ENCODE data around the gene TOR3A.

DNA sequence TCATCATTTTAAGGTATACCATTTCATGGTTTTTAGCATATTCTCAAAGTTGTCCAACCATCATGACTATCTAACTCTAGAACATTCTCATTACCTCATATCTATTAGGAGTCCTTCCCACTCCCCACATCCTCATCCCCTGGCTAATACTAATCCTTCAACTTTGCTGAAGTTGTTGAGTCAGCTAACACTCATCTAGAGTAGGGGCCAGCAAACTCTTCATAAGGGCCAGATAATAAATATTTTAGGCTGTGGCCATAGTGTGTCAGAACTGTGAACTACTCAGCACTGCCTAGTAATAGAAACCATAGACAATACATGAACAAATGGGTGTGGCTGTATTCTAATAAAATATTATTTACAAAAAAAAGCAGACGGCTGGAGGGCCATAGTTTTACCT, 43.0 kb downstream of the TOR3A start:
- TF ChIP-seq, protein P1, sequence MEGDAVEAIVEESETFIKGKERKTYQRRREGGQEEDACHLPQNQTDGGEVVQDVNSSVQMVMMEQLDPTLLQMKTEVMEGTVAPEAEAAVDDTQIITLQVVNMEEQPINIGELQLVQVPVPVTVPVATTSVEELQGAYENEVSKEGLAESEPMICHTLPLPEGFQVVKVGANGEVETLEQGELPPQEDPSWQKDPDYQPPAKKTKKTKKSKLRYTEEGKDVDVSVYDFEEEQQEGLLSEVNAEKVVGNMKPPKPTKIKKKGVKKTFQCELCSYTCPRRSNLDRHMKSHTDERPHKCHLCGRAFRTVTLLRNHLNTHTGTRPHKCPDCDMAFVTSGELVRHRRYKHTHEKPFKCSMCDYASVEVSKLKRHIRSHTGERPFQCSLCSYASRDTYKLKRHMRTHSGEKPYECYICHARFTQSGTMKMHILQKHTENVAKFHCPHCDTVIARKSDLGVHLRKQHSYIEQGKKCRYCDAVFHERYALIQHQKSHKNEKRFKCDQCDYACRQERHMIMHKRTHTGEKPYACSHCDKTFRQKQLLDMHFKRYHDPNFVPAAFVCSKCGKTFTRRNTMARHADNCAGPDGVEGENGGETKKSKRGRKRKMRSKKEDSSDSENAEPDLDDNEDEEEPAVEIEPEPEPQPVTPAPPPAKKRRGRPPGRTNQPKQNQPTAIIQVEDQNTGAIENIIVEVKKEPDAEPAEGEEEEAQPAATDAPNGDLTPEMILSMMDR (IDR thresholded peaks at IDR 0.05), result no peak
- TF ChIP-seq JUND (IDR thresholded peaks at IDR 0.05), result no peak
- TF ChIP-seq CHD2 (IDR thresholded peaks at IDR 0.05; ENCODE audit: low read length, partially characterized antibody), result no peak
- TF ChIP-seq RCOR1 (IDR thresholded peaks at IDR 0.05; ENCODE audit: low read length), result no peak
- TF ChIP-seq POLR2AphosphoS5 (IDR thresholded peaks at IDR 0.05; ENCODE audit: low read depth, low read length), result no peak
- no peak for TF ChIP-seq TAF1 (IDR thresholded peaks at IDR 0.05; ENCODE audit: borderline replicate concordance, low read depth, low read length)
